Aorta (tissue), 5 donors: Measurements from ENCODE around the gene CALCA. TPM values are rescaled to one million over a fixed set of nuclear protein-coding genes. Genes with fewer than 3 reads are reported as not detected.

Experiments
- ATAC-seq: fragments of 200-7000 bp; cut with Tn5 transposase; one replicate; pipeline ENCODE4 v1.9.1; 2022; ENCODE audit warnings: moderate library complexity; ENCODE audit not compliant: low FRiP score
- DNase-seq, 2 donors: peaks; one replicate each; pipeline ENCODE4 v3.0.0-alpha.2; 2020
- H3K27ac ChIP-seq, 2 donors: one replicate each; pipeline ENCODE4 v1.5.1; 2013; ENCODE audit warnings: low read length in 2 of 2, mild to moderate bottlenecking in 2 of 2, moderate library complexity in 2 of 2, control low read depth in 1 of 2, inconsistent platforms in 1 of 2, low read depth in 1 of 2
- H3K27me3 ChIP-seq, 2 donors: one replicate each; pipeline ENCODE4 v1.6.1; 2013; ENCODE audit warnings: control low read depth in 1 of 2, low read length in 1 of 2, mild to moderate bottlenecking in 1 of 2, moderate library complexity in 1 of 2; ENCODE audit not compliant: insufficient read depth in 2 of 2, control insufficient read depth in 1 of 2
- H3K36me3 ChIP-seq, 2 donors: one replicate each; pipeline ENCODE4 v1.6.1; 2013; ENCODE audit warnings: control low read depth in 1 of 2, low read length in 1 of 2, mild to moderate bottlenecking in 1 of 2; ENCODE audit not compliant: insufficient read depth in 2 of 2, control insufficient read depth in 1 of 2
- H3K4me1 ChIP-seq, 2 donors: one replicate each; pipeline ENCODE4 v1.6.1; 2013; ENCODE audit warnings: low read length in 2 of 2, control low read depth in 1 of 2, mild to moderate bottlenecking in 1 of 2, moderate library complexity in 1 of 2; ENCODE audit not compliant: insufficient read depth in 2 of 2, control insufficient read depth in 1 of 2
- H3K4me3 ChIP-seq, 2 donors: one replicate each; pipeline ENCODE4 v1.5.1; 2013; ENCODE audit warnings: low read length in 2 of 2, control low read depth in 1 of 2, mild to moderate bottlenecking in 1 of 2
- H3K9me3 ChIP-seq: one replicate; pipeline ENCODE4 v1.6.1; 2013; ENCODE audit warnings: mild to moderate bottlenecking, low read length; ENCODE audit not compliant: control insufficient read depth
- WGBS, 2 donors: extraction: QIAGEN DNeasy Blood & Tissue Kit; methylation state at CpG; one replicate each; pipeline ENCODE4 v1.1.7; 2013; 5-methylcytosine and 5-hydroxymethylcytosine counted together
- intact Hi-C, 2 donors: fragments of 100-400 bp; cut with DNase I; formaldehyde crosslinking; loops; one replicate each; pipeline versions ENCODE4 v1.14.2 to v1.15.0; 2022
- polyA plus RNA-seq, 2 donors: library from polyadenylated mRNA; stranded (reverse); fragments of 200-250 nt; gene quantifications; one replicate each; pipeline ENCODE4 v1.2.3, GENCODE V29; 2013
- total RNA-seq, 2 donors: library from RNA; stranded (reverse); fragmentation: NEBNext Ultra II Directional; extraction: Animal tissue kit (Norgen Biotek cat#: 25700); gene quantifications; one replicate each; pipeline ENCODE4 v1.2.1, GENCODE V29; 2021
- donor health status: healthy with polysubstance abuse.
- donor health status: Bipolar disorder and iron deficiency.
- donor health status: DM: no; HTN: no; CAD: no.
- donor health status: DM: no; HTN: no; CAD: no.
- donor health status: DM: yes; HTN: yes; CAD: no.

CALCA gene
- total and polyA plus RNA-seq, 4 donors: 0.88 to 1.6 (median 0.97) TPM; not detected in 1

- H3K36me3 ChIP-seq: no peaks in the 10 kb centered on the region
- H3K4me3 ChIP-seq: no peak overlapping the region
- no peaks in the 10 kb centered on the region for H3K4me1 ChIP-seq
- DNase-seq (no peak), ATAC-seq (no peak)
- H3K27ac ChIP-seq: no peak overlapping the region
- peaks cover 2% of the 10 kb centered on the region for H3K9me3 ChIP-seq
- intact Hi-C loops: no loop called here
- H3K27me3 ChIP-seq: peaks cover 0 to 2% of the 10 kb centered on the region in 2 donors
These were observed 45.0 kb downstream of the CALCA start for GRCh38 chr11:14927146-14927545.

GRCh38 chr11:14924318-14924717 is 47.8 kb downstream of the CALCA start:
- Histone ChIP-seq H3K9me3 (peaks cover 2% of the 10 kb centered on the region), H3K4me1 (no peaks in the 10 kb centered on the region), H3K27ac (no peak overlapping the region), H3K4me3 (no peak overlapping the region), H3K36me3 (no peaks in the 10 kb centered on the region), H3K27me3 (peaks cover 0 to 2% of the 10 kb centered on the region in 2 donors)
- WGBS, 2 donors: 82 to 84% methylated on average over 3 of the region's 3 CpGs
- intact Hi-C loops: no loop called here
- no peak for DNase-seq
- ATAC-seq: no peak

Other genes with a start within 250 kb of the CALCA start
- 10 to 100 TPM; 23.1 to 26.2 TPM for gene CYP2R1, start 80.1 kb downstream of the CALCA start, total RNA-seq
- gene CYP2R1, start 80.1 kb downstream of the CALCA start, polyA plus RNA-seq: 10 to 100 TPM; 13.3 to 43.4 TPM
- under 1 TPM; 0.15 to 0.16 TPM for gene CALCB, start 101.2 kb upstream of the CALCA start, total RNA-seq
- gene CALCB, start 101.2 kb upstream of the CALCA start, polyA plus RNA-seq: not detected
- gene INSC, start 142.6 kb upstream of the CALCA start, total RNA-seq: 1 to 10 TPM; 1.1 to 1.3 TPM
- under 1 TPM; 0.63 to 0.95 TPM for gene INSC, start 142.6 kb upstream of the CALCA start, polyA plus RNA-seq